NCI-H2029 treated with DMSO at 0.1 percent for 48 hours (cell line): ENCODE data around the gene CD1D.
A peak's percentile ranks its signal among the peaks of the same experiment; 100 is the strongest.
"Not testable (repeated sequence)": the region's sequence is repeated elsewhere in the genome, so short reads cannot be mapped to it uniquely, and the experiment has no call there.

ENCODE experiments used
- DNase-seq: peaks from one replicate; lab custom pipeline; 2025; lab: John Stamatoyannopoulos, UW

CD1D gene

GRCh38 chr1:158180741-158181576 lies at the start of gene CD1D:
Gene CD1D, plus strand, starts transcription at chr1:158180895. Its CDS starts 207 bp downstream, at chr1:158181102.
- no peak for DNase-seq

- no peak for DNase-seq
These were observed 49.5 kb upstream of the CD1D start for GRCh38 chr1:158131217-158131616.

- DNase-seq = no peak
These were observed 39.9 kb upstream of the CD1D start for GRCh38 chr1:158140764-158141192.

- no peak for DNase-seq
These were observed 35.4 kb upstream of the CD1D start for GRCh38 chr1:158145173-158145719.

GRCh38 chr1:158146165-158146564 lies 34.5 kb upstream of the CD1D start:
- no peak for DNase-seq

GRCh38 chr1:158146739-158147138 lies 34.0 kb upstream of the CD1D start:
- no peak for DNase-seq

GRCh38 chr1:158147401-158147800 lies 33.3 kb upstream of the CD1D start:
- DNase-seq = no peak

GRCh38 chr1:158147869-158148268 lies 32.8 kb upstream of the CD1D start:
- no peak for DNase-seq

GRCh38 chr1:158148468-158148867 lies 32.2 kb upstream of the CD1D start:
- no peak for DNase-seq

GRCh38 chr1:158149175-158149574 lies 31.5 kb upstream of the CD1D start:
- no peak for DNase-seq

GRCh38 chr1:158149577-158150269 lies 31.0 kb upstream of the CD1D start:
- peak; percentile 84 for DNase-seq

- no peak for DNase-seq
These were observed 30.2 kb upstream of the CD1D start for GRCh38 chr1:158150523-158150922.

- DNase-seq = no peak
These were observed 27.5 kb upstream of the CD1D start for GRCh38 chr1:158153179-158153578.

- no peak for DNase-seq
These were observed 26.8 kb upstream of the CD1D start for GRCh38 chr1:158153746-158154444.

GRCh38 chr1:158154501-158154900 lies 26.2 kb upstream of the CD1D start:
- no peak for DNase-seq

- DNase-seq = no peak
These were observed 25.0 kb upstream of the CD1D start for GRCh38 chr1:158155673-158156072.

- no peak for DNase-seq
These were observed 21.1 kb upstream of the CD1D start for GRCh38 chr1:158159597-158159996.

- DNase-seq = no peak
These were observed 19.2 kb upstream of the CD1D start for GRCh38 chr1:158161446-158161845.

- DNase-seq = no peak
These were observed 17.4 kb upstream of the CD1D start for GRCh38 chr1:158163000-158163947.

GRCh38 chr1:158169105-158169504 lies 11.6 kb upstream of the CD1D start:
- no peak for DNase-seq

- not testable (repeated sequence) for DNase-seq
These were observed 4.8 kb upstream of the CD1D start for GRCh38 chr1:158175915-158176314.
